ENCODE measurements around the gene ZNF708. TPM values are rescaled to one million over a fixed set of nuclear protein-coding genes. Genes with fewer than 3 reads are reported as not detected.
"Not testable (repeated sequence)": the region's sequence is repeated elsewhere in the genome, so short reads cannot be mapped to it uniquely, and the experiment has no call there.

Gene ZNF708
- polyA plus RNA-seq, 1 donor from 2014 or later = 30.9 TPM

DNA sequence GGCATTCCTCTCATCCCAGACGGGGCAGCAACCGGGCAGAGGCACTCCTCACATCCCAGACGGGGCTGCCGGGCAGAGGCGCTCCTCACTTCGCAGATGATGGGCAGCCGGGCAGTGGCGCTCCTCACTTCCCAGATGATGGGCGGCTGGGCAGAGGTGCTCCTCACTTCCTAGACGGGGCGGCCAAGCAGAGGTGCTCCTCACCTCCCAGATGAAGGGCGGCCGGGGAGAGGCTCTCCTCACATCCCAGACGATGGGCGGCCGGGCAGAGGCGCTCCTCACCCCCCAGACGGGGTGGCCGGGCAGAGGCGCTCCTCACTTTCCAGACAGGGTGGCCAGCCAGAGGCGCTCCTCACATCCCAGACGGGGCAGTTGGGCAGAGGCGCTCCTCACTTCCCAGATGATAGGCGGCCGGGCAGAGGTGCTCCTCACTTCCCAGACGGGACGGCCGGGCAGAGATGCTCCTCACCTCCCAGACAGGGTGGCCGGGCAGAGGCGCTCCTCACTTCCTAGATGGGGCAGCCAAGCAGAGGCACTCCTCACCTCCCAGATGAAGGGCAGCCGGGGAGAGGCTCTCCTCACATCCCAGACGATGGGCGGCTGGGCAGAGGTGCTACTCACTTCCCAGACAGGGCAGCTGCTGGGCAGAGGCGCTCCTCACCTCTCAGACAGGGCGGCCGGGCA lies 68.9 kb downstream of the ZNF708 start:
- Histone ChIP-seq H3K4me2 (ENCODE audit: low read length) (no peak overlapping the region), H3F3A (ENCODE audit: insufficient read depth, low read length, poor library complexity, severe bottlenecking) (no peaks in the 10 kb centered on the region), H2AFZ (ENCODE audit: low read depth, low read length) (no peak overlapping the region), H3K4me3 (ENCODE audit: low read length) (no peak overlapping the region), H3K9ac (ENCODE audit: low read length) (no peak overlapping the region), H3K27ac (ENCODE audit: low read length) (no peak overlapping the region), H3K27me3 (ENCODE audit: insufficient read depth, low read depth, low read length) (no peaks in the 10 kb centered on the region), H4K20me1 (ENCODE audit: insufficient read depth) (no peaks in the 10 kb centered on the region), H3K79me2 (replicated peaks; ENCODE audit: insufficient read depth, low read length) (no peaks in the 10 kb centered on the region), H3K36me3 (ENCODE audit: insufficient read depth, low read length) (no peaks in the 10 kb centered on the region), H3K9me3 (ENCODE audit: low read length) (no peaks in the 10 kb centered on the region), H3K9me2 (ENCODE audit: insufficient read depth, low read length) (no peaks in the 10 kb centered on the region)
- TF ChIP-seq TAF1 (IDR thresholded peaks at IDR 0.05; ENCODE audit: low read depth) (no peak), EZH2 (IDR thresholded peaks at IDR 0.05; ENCODE audit: borderline replicate concordance, insufficient read depth, low read length, poor library complexity, severe bottlenecking) (no peak), MXI1 (conservative IDR thresholded peaks at IDR 0.05; ENCODE audit: poor library complexity, severe bottlenecking) (no peak), EP300 (conservative IDR thresholded peaks at IDR 0.05; ENCODE audit: poor library complexity, severe bottlenecking) (no peak), CTCF (IDR thresholded peaks at IDR 0.05; ENCODE audit: poor library complexity, severe bottlenecking) (no peak), REST (IDR thresholded peaks at IDR 0.05; ENCODE audit: borderline replicate concordance) (no peak), SMC3 (conservative IDR thresholded peaks at IDR 0.05; ENCODE audit: poor library complexity) (no peak), RAD21 (conservative IDR thresholded peaks at IDR 0.05) (no peak), POLR2AphosphoS5 (IDR thresholded peaks at IDR 0.05) (no peak)

DNA sequence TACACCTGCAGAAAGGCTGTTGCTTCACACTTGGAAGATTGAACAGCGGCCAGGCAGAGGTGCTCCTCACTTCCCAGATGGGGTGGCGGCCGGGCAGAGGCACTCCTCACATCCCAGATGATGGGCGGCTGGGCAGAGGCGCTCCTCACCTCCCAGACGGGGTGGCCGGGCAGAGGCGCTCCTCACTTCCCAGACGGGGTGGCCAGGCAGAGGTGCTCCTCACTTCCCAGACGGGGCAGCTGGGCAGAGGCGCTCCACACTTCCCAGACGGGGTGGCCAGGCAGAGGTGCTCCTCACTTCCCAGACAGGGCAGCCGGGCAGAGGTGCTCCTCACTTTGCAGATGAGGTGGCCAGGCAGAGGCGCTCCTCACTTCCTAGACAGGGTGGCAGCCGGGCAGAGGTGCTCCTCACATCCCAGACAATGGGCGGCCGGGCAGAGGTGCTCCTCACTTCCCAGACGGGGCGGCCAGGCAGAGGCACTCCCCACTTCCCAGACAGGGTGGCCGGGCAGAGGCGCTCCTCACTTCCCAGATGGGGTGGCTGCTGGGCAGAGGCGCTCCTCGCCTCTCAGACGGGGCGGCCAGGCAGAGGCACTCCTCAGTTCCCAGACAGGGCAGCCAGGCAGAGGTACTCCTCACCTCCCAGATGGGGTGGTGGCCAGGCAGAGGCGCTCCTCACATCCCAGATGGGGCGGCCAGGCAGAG lies 69.6 kb downstream of the ZNF708 start:
- not testable (repeated sequence) for H3K79me2 ChIP-seq (replicated peaks; ENCODE audit: insufficient read depth, low read length); H3F3A ChIP-seq (ENCODE audit: insufficient read depth, low read length, poor library complexity, severe bottlenecking); H3K4me2 ChIP-seq (ENCODE audit: low read length); H3K4me3 ChIP-seq (ENCODE audit: low read length); H3K9ac ChIP-seq (ENCODE audit: low read length); H3K27ac ChIP-seq (ENCODE audit: low read length); H3K9me3 ChIP-seq (ENCODE audit: low read length); H2AFZ ChIP-seq (ENCODE audit: low read depth, low read length); H3K9me2 ChIP-seq (ENCODE audit: insufficient read depth, low read length); H3K36me3 ChIP-seq (ENCODE audit: insufficient read depth, low read length); H3K27me3 ChIP-seq (ENCODE audit: insufficient read depth, low read depth, low read length); H4K20me1 ChIP-seq (ENCODE audit: insufficient read depth)
